GM12892 (cell line): Measurements from ENCODE around the gene FAM20A.

Experiments used
- POLR2A ChIP-seq: IDR thresholded peaks from 2 replicates; pipeline ENCODE4 v1.6.1; 2011; ENCODE audit warnings: low read depth, low read length, control low read depth
- POLR2AphosphoS5 ChIP-seq: IDR thresholded peaks from 2 replicates; pipeline ENCODE4 v1.6.1; 2011; ENCODE audit warnings: low read depth, low read length, control low read depth

DNA sequence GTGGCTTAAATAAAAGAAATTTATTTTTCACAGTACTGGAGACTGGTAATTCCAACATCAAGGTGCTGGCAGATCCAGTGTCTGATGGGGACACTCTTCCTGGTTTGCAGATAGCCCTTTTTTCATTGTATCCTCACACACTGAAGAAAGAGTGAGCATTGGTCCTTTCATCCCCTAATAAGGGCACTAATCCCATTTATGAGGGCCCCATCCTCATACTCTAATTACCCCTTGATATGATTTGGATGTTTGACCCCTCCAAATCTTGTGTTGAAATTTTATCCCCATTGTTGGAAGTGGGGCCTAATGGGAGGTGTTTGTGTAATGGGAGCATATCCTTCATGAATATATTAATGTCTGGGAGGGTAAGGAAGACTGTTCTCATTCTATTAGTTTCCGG lies 9.4 kb upstream of the FAM20A start:
- TF ChIP-seq POLR2A, result no peak
- no peak for TF ChIP-seq POLR2AphosphoS5
